Coronary artery (tissue), 2 donors: Measurements from ENCODE around the gene MAP3K5.
"Not testable (repeated sequence)": the region's sequence is repeated elsewhere in the genome, so short reads cannot be mapped to it uniquely, and the experiment has no call there.

Source experiments
- DNase-seq: peaks from one replicate; pipeline ENCODE4 v3.0.0-alpha.2; 2017; ENCODE audit warnings: low spot score
- H3K27ac ChIP-seq, 2 donors: fragments of 200-600 bp; sonication (generic); one replicate each; pipeline ENCODE4 v1.5.1; 2016 to 2019
- H3K4me3 ChIP-seq: fragments of 200-600 bp; sonication (generic); 2 replicates; pipeline ENCODE4 v1.5.1; 2016; ENCODE audit warnings: mild to moderate bottlenecking, moderate library complexity
- TF ChIP-seq, protein P1 (sequence below): fragments of 200-600 bp; sonication (generic); IDR thresholded peaks from one replicate; pipeline ENCODE4 v1.5.1; 2019; ENCODE audit warnings: antibody characterized with exemption

MAP3K5 gene

DNA sequence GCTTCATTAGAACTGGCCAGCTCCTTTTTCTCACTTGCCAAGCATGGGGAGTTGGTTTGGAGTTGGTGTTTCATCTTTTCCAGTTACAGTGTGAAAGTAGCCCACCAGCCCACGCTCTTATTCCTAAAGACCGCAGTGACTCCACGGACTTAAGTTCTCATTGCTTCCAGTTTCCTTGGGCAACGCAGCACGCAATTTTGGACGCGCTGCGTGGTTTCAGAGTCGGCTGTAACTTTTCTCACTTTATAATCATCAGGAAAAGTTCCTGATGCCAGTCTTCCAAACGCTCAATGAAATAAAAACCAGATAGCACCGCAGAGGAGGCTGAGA lies 29.7 kb upstream of the MAP3K5 start:
- DNase-seq: no peak
- TF ChIP-seq, protein P1, sequence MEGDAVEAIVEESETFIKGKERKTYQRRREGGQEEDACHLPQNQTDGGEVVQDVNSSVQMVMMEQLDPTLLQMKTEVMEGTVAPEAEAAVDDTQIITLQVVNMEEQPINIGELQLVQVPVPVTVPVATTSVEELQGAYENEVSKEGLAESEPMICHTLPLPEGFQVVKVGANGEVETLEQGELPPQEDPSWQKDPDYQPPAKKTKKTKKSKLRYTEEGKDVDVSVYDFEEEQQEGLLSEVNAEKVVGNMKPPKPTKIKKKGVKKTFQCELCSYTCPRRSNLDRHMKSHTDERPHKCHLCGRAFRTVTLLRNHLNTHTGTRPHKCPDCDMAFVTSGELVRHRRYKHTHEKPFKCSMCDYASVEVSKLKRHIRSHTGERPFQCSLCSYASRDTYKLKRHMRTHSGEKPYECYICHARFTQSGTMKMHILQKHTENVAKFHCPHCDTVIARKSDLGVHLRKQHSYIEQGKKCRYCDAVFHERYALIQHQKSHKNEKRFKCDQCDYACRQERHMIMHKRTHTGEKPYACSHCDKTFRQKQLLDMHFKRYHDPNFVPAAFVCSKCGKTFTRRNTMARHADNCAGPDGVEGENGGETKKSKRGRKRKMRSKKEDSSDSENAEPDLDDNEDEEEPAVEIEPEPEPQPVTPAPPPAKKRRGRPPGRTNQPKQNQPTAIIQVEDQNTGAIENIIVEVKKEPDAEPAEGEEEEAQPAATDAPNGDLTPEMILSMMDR: no peak

DNA sequence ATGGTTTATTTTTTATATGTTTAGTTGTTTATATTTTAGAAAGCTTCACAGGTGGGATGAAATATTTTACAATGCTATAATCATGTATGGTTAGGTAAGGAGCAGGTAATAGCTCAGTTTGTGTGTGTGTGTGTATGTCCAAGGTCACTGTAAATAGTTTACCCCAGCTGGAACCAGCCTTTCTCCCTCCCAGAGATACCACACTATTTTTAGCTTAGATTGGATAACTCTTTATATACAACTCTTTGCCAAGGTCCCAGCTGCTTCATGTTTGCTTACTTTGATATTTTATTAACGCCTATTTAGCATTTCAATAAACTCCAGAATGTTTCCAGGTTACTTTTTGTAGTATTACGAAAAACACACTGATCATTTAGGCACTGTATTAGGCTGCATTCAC lies 28.3 kb upstream of the MAP3K5 start:
- no peak for DNase-seq
- no peak overlapping the region for H3K27ac ChIP-seq
- no peak overlapping the region for H3K4me3 ChIP-seq
- TF ChIP-seq, protein P1: no peak

More for the DNA sequence above, 29.7 kb upstream of the MAP3K5 start:
- Histone ChIP-seq H3K4me3 (peak overlapping the region; percentile 97), H3K27ac (peak overlapping the region; percentile 76 to 98)

DNA sequence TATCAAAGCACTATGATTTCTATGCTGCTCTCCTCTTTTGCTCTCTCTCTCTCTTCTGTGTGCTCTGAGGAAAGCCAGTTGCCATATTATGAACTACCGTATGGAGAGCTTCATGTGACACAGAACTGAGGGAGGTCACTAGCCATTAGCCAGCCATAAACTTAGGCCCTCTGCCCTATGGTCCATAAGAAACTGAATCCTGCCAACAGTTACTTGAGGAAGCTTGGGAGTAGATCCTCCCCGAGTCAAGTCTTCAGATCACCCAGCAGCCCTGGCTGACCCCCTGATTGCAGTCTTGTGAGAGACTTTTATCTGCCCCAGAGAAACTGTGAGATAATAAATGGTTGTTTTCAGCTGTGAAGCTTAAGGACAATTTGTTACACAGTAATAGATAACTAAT lies 24.4 kb upstream of the MAP3K5 start:
- TF ChIP-seq, protein P1: no peak
- no peak for DNase-seq
- H3K4me3 ChIP-seq: no peak overlapping the region
- H3K27ac ChIP-seq: no peak overlapping the region

DNA sequence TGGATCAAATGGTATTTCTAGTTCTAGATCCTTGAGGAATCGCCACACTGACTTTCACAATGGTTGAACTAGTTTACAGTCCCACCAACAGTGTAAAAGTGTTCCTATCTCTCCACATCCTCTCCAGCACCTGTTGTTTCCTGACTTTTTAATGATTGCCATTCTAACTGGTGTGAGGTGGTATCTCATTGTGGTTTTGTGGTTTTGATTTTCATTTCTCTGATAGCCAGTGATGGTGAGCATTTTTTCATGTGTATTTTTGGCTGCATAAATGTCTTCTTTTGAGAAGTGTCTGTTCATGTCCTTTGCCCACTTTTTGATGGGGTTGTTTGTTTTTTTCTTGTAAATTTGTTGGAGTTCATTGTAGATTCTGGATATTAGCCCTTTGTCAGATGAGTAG lies 23.3 kb upstream of the MAP3K5 start:
- not testable (repeated sequence) for H3K27ac ChIP-seq, DNase-seq

DNA sequence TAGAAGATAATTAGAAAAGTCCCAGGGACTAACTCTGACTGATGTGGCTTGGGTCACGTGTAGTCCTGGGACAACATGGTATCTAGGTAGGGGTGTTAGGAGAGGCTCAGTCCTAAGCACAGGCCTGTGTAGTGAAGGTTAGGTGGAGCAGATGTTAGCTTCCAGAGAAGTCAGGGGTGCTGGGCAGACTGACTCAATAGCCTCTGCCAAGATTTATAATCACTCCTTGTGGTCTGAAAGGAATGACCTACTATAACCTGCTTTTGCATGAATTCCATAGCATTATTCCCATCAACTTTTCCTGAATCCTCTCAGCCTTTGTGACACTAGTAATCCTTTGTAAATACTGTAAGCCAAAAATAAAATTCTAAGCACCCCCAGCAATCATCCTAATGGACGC lies 19.9 kb upstream of the MAP3K5 start:
- TF ChIP-seq, protein P1: no peak
- H3K27ac ChIP-seq: no peak overlapping the region
- no peak overlapping the region for H3K4me3 ChIP-seq

More for the DNA sequence above, 23.3 kb upstream of the MAP3K5 start:
- not testable (repeated sequence) for H3K4me3 ChIP-seq

DNA sequence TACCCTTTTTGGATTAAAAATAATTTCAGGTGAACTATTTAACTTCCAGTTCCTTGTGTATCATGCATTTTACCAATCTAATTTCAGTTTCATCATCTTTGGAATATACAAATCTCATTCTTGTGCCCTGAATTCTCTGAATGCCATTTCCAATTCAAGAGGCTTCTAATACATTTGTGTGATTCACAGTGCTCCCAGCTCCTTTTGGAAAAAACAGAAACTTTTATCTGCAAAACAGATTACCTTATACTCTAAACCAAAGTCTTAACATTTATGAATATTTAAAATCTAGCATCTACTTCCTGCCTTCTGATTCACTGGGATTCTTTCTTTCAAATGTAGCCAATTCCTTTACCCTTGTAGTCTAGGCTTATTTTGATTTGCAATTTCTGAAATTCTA lies 19.0 kb upstream of the MAP3K5 start:
- Histone ChIP-seq H3K27ac (no peak overlapping the region), H3K4me3 (no peak overlapping the region)
- TF ChIP-seq, protein P1: no peak
- DNase-seq: no peak

More for the DNA sequence above, 19.9 kb upstream of the MAP3K5 start:
- no peak for DNase-seq

DNA sequence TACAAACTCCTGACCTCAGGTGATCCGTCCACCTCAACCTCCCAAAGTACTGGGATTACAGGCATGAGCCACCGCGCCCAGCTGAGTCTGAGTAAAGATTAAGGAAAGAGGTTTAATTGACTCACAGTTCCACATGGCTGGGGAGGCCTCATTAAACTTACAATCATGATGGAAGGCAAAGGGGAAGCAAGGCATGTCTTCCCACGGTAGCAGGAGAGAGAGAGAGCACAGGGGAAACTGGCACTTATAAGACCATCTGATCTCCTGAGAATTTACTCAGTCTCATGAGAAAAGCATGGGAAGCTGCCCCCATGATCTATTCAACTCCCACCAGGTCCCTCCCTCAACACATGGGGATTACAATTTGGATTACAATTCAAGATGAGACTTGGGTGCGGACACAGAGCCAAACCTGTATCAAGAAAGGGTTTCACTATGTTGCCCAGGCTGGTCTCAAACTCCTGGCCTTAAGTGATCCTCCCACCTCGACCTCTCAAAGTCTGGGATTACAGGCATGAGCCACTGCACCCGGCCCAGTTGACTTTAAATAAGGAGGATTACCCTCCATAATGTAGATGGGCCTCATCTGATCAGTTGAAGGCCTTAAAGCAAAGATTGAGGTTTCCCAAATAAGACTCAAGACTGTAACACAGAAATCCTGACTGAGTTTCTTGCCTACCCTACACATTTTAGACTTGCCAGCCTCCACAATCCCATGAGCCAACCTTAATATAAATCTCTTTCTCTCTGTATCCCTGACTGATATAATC lies 17.0 kb upstream of the MAP3K5 start:
- H3K4me3 ChIP-seq: no peak overlapping the region
- TF ChIP-seq, protein P1: no peak
- no peak overlapping the region for H3K27ac ChIP-seq
- no peak for DNase-seq
